SK-N-SH treated with all-trans-retinoic acid at 6 μM for 48 hours (cell line): ENCODE data around the gene NPAS3.

Experiments
- ARNTL ChIP-seq: fragments of 450-650 bp; formaldehyde crosslinking; IDR thresholded peaks from 2 replicates; pipeline ENCODE4 v1.5.0; 2020; ENCODE audit warnings: low read depth, mild to moderate bottlenecking, moderate library complexity, borderline replicate concordance
- ESRRG ChIP-seq: fragments of 250-450 bp; sonication (Bioruptor Pico); IDR thresholded peaks from 2 replicates; pipeline ENCODE4 v1.6.1; 2021; ENCODE audit warnings: mild to moderate bottlenecking
- OSR1 ChIP-seq: fragments of 250-450 bp; sonication (Bioruptor Pico); IDR thresholded peaks from 2 replicates; pipeline ENCODE4 v1.8.0; 2022; ENCODE audit warnings: moderate library complexity, mild to moderate bottlenecking, inconsistent platforms
- SNAI2 ChIP-seq: fragments of 250-450 bp; sonication (Bioruptor Pico); IDR thresholded peaks from 2 replicates; pipeline ENCODE4 v1.5.0; 2020; ENCODE audit warnings: mild to moderate bottlenecking, moderate library complexity
- TOX ChIP-seq: fragments of 250-450 bp; sonication (Bioruptor Pico); IDR thresholded peaks from 2 replicates; pipeline ENCODE4 v1.8.0; 2021; ENCODE audit warnings: mild to moderate bottlenecking, moderate library complexity, borderline replicate concordance
- ZFP3 ChIP-seq: fragments of 250-450 bp; sonication (Bioruptor Pico); IDR thresholded peaks from 2 replicates; pipeline ENCODE4 v1.5.0; 2020; ENCODE audit warnings: mild to moderate bottlenecking, moderate library complexity
- ZNF70 ChIP-seq: fragments of 450-650 bp; formaldehyde crosslinking; IDR thresholded peaks from 2 replicates; pipeline ENCODE4 v1.5.0; 2020; ENCODE audit warnings: mild to moderate bottlenecking, moderate library complexity
- TF ChIP-seq, protein P1 (sequence below): fragments of 250-450 bp; sonication (Bioruptor Pico); IDR thresholded peaks from 2 replicates; pipeline ENCODE4 v1.5.1; 2020; ENCODE audit warnings: low read depth, mild to moderate bottlenecking, moderate library complexity
- TF ChIP-seq, protein P2 (sequence below): fragments of 250-450 bp; sonication (Bioruptor Pico); IDR thresholded peaks from 2 replicates; pipeline ENCODE4 v1.8.0; 2020; ENCODE audit warnings: mild to moderate bottlenecking, moderate library complexity, borderline replicate concordance

DNA sequence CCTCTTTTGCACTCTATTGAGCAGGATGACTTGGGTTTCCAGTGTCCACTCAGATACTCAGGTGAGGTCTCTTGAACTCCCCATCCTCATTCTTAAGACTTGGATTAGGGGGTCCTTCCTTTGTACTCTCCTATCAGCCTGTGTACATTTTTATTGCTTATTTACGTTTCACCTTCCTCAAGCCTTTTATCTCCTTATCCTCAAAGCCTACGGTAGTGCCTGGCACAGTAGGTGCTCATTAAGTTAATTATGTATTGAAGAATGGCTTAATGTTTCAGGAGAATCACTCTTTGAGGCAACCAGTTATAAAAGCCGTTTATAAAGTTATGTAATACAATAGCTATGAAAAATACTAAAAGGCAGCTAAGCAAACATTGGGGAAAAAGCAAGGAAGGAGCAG lies 315.7 kb downstream of the NPAS3 start:
- no peak for TF ChIP-seq ZNF70 (CRISPR knock-in tag)
- TF ChIP-seq, protein P1, sequence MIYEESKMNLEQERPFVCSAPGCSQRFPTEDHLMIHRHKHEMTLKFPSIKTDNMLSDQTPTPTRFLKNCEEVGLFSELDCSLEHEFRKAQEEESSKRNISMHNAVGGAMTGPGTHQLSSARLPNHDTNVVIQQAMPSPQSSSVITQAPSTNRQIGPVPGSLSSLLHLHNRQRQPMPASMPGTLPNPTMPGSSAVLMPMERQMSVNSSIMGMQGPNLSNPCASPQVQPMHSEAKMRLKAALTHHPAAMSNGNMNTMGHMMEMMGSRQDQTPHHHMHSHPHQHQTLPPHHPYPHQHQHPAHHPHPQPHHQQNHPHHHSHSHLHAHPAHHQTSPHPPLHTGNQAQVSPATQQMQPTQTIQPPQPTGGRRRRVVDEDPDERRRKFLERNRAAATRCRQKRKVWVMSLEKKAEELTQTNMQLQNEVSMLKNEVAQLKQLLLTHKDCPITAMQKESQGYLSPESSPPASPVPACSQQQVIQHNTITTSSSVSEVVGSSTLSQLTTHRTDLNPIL (CRISPR knock-in tag): no peak
- no peak for TF ChIP-seq ZFP3 (CRISPR knock-in tag)
- no peak for TF ChIP-seq ESRRG
- TF ChIP-seq TOX (CRISPR knock-in tag): no peak
- no peak for TF ChIP-seq ARNTL (CRISPR knock-in tag)
- no peak for TF ChIP-seq SNAI2 (CRISPR knock-in tag)
- TF ChIP-seq, protein P2, sequence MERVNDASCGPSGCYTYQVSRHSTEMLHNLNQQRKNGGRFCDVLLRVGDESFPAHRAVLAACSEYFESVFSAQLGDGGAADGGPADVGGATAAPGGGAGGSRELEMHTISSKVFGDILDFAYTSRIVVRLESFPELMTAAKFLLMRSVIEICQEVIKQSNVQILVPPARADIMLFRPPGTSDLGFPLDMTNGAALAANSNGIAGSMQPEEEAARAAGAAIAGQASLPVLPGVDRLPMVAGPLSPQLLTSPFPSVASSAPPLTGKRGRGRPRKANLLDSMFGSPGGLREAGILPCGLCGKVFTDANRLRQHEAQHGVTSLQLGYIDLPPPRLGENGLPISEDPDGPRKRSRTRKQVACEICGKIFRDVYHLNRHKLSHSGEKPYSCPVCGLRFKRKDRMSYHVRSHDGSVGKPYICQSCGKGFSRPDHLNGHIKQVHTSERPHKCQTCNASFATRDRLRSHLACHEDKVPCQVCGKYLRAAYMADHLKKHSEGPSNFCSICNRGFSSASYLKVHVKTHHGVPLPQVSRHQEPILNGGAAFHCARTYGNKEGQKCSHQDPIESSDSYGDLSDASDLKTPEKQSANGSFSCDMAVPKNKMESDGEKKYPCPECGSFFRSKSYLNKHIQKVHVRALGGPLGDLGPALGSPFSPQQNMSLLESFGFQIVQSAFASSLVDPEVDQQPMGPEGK (CRISPR knock-in tag): no peak
- no peak for TF ChIP-seq OSR1 (CRISPR knock-in tag)
